Measurements from ENCODE around the gene DOCK1. TPM values are rescaled to one million over a fixed set of nuclear protein-coding genes. Genes with fewer than 3 reads are reported as not detected.

Gene DOCK1
- total RNA-seq, 3 donors from 2014 or later = 50.4 to 101 (median 69.2) TPM

DNA sequence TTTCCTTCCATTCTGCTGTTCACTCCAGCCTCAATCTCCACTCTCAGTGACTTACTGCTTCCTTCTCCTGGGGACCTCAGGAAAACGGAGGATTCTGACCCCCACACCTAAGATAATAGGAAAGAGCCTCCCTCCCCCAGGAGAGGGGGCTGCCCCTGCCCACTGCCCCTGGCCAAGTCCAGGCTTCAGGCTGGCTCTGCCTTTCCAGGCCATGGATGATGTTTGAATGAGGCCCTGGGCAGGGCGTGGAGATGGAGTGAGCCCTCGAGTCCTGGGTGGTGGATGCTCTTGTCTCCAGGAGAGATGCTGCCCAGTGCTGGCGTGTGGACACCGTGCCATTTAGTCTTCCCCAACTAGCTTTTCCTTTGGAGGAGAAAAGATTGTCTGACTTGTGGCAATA lies 184.2 kb downstream of the DOCK1 start:
- Histone ChIP-seq H3K36me3 (no peaks in the 10 kb centered on the region), H3K27ac (no peak overlapping the region), H3K9me3 (no peaks in the 10 kb centered on the region), H3K4me3 (no peak overlapping the region), H3K27me3 (no peaks in the 10 kb centered on the region), H3K4me1 (no peaks in the 10 kb centered on the region)
- no peak for TF ChIP-seq POLR2A (IDR thresholded peaks at IDR 0.05)
- TF ChIP-seq, protein P1, sequence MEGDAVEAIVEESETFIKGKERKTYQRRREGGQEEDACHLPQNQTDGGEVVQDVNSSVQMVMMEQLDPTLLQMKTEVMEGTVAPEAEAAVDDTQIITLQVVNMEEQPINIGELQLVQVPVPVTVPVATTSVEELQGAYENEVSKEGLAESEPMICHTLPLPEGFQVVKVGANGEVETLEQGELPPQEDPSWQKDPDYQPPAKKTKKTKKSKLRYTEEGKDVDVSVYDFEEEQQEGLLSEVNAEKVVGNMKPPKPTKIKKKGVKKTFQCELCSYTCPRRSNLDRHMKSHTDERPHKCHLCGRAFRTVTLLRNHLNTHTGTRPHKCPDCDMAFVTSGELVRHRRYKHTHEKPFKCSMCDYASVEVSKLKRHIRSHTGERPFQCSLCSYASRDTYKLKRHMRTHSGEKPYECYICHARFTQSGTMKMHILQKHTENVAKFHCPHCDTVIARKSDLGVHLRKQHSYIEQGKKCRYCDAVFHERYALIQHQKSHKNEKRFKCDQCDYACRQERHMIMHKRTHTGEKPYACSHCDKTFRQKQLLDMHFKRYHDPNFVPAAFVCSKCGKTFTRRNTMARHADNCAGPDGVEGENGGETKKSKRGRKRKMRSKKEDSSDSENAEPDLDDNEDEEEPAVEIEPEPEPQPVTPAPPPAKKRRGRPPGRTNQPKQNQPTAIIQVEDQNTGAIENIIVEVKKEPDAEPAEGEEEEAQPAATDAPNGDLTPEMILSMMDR (IDR thresholded peaks at IDR 0.05) = no peak
- TF ChIP-seq POLR2AphosphoS5 (IDR thresholded peaks at IDR 0.05) = no peak
- DNase-seq (ENCODE audit: low spot score in 2 of 2) = no peak
- intact Hi-C loops (cut with DNase I; ENCODE audit: low total_unique reads) = no loop called here

DNA sequence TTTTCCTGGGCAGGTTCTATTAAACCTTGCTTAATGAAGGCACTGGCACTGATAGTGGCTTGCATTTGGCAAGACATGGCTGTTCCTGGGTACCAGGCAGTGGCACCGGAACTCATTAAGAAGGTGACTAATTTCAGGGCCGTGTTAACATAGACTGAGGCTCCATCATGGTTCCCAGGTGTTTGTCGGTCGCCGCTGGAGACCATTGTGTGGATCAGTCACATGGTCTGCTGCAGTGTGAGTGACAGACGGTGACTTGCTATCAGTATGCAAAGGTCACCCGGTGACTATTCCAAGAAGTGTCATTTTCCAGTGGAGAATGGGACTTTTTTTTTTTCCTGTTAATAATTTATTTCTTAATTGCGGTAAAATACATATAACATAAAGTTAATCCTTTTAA lies 184.9 kb downstream of the DOCK1 start:
- no peaks in the 10 kb centered on the region for H3K27me3 ChIP-seq
- no peak overlapping the region for H3K4me3 ChIP-seq

DNA sequence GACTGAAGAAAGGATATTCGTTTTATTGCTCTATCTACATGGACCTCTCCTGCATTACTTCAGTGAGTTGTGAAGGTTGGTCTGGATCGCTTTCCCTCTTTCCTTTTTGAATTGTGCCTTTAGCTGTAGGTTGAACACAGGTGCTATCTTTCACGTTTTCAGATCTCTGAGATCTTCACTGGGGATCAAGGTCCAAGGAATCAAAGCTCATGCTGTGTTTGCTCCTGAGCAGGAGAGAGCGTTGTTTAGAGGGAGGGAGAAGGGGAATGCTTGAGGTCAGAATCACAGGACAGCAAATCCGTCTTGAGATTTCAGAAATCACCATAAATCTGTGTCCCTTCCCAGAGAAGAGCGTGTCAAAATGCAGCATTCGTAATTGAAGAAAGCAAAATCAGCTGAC lies 186.1 kb downstream of the DOCK1 start:
- Histone ChIP-seq H3K27ac (no peak overlapping the region), H3K9me3 (no peaks in the 10 kb centered on the region), H3K4me1 (no peaks in the 10 kb centered on the region), H3K4me3 (no peak overlapping the region), H3K27me3 (no peaks in the 10 kb centered on the region), H3K36me3 (no peaks in the 10 kb centered on the region)
- no peak for DNase-seq (ENCODE audit: low spot score in 2 of 2)
- no peak for TF ChIP-seq POLR2AphosphoS5 (IDR thresholded peaks at IDR 0.05)
- TF ChIP-seq POLR2A (IDR thresholded peaks at IDR 0.05) = no peak
- TF ChIP-seq, protein P1 (IDR thresholded peaks at IDR 0.05) = no peak
- intact Hi-C loops (cut with DNase I; ENCODE audit: low total_unique reads) = no loop called here

More for the DNA sequence above, 184.9 kb downstream of the DOCK1 start:
- H3K27ac ChIP-seq = no peak overlapping the region
- TF ChIP-seq POLR2A (IDR thresholded peaks at IDR 0.05) (no peak), POLR2AphosphoS5 (IDR thresholded peaks at IDR 0.05) (no peak)
- TF ChIP-seq, protein P1 (IDR thresholded peaks at IDR 0.05) = no peak
- intact Hi-C loops (cut with DNase I; ENCODE audit: low total_unique reads) = no loop called here
- H3K36me3 ChIP-seq = no peaks in the 10 kb centered on the region
- H3K4me1 ChIP-seq = no peaks in the 10 kb centered on the region
- no peaks in the 10 kb centered on the region for H3K9me3 ChIP-seq
- no peak for DNase-seq (ENCODE audit: low spot score in 2 of 2)

DNA sequence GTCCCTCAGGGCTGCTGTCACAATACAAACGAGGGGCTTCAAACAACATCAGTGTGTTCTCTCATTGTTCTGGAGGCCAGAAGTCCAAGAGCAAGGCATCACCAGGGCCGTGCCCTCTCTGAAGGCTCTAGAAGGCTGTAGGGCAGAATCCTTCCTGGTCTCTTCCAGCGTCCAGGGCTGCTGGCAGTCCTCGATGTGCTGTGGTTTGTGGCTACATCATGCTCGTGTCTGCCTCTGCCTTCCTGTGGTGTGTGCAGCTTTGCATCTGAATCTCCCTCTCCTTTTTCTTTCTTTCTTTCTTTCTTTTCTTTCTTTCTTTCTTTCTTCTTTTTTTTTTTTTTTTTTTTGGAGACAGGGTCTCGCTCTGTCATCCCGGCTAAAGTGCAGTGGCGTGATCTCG lies 187.7 kb downstream of the DOCK1 start:
- Histone ChIP-seq H3K9me3 (no peaks in the 10 kb centered on the region), H3K27ac (no peak overlapping the region), H3K36me3 (no peaks in the 10 kb centered on the region), H3K4me3 (no peak overlapping the region), H3K27me3 (no peaks in the 10 kb centered on the region), H3K4me1 (no peaks in the 10 kb centered on the region)
- DNase-seq (ENCODE audit: low spot score in 2 of 2) = no peak
- no peak for TF ChIP-seq POLR2A (IDR thresholded peaks at IDR 0.05)
- TF ChIP-seq, protein P1 (IDR thresholded peaks at IDR 0.05) = no peak
- TF ChIP-seq POLR2AphosphoS5 (IDR thresholded peaks at IDR 0.05) = no peak
- intact Hi-C loops (cut with DNase I; ENCODE audit: low total_unique reads) = no loop called here

DNA sequence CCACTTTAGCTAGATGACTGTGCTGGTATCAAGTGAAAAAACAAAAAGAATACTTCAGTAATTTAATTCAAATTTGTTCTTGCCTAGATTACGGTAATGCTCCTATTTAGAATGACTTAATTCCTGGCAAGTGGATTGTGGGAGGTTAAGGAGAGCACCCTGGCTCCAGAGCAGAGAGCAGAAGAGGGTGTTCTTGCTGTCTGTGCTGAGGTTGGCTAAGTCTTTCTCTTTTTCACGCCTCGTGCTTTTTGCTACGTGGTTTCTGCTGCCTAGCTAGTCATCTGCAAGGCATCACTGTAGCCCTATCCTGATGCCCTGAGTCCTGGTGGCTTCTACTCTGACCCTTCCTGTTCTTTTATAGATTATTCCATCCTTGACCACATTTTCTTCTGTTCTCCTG lies 189.8 kb downstream of the DOCK1 start:
- H3K27ac ChIP-seq = no peak overlapping the region
- no peak for DNase-seq (ENCODE audit: low spot score in 2 of 2)
- H3K4me1 ChIP-seq = no peaks in the 10 kb centered on the region
- intact Hi-C loops (cut with DNase I; ENCODE audit: low total_unique reads) = no loop called here
- no peaks in the 10 kb centered on the region for H3K36me3 ChIP-seq
- no peak for TF ChIP-seq POLR2AphosphoS5 (IDR thresholded peaks at IDR 0.05)
- TF ChIP-seq POLR2A (IDR thresholded peaks at IDR 0.05) = no peak
- H3K4me3 ChIP-seq = no peak overlapping the region
- no peaks in the 10 kb centered on the region for H3K9me3 ChIP-seq
- H3K27me3 ChIP-seq = no peaks in the 10 kb centered on the region

Measured in breast epithelium (tissue), 4 donors.